GM20000 (cell line): ENCODE measurements around the gene MVB12B.

Experiments
- DNase-seq: peaks from one replicate; pipeline ENCODE4 v3.0.0; 2012; ENCODE audit warnings: low spot score
- TF ChIP-seq, protein P1 (sequence below): IDR thresholded peaks from 2 replicates; pipeline ENCODE4 v1.5.1; 2012; ENCODE audit warnings: mild to moderate bottlenecking, control low read depth; ENCODE audit errors: extremely low read depth, missing control alignments

MVB12B gene

DNA sequence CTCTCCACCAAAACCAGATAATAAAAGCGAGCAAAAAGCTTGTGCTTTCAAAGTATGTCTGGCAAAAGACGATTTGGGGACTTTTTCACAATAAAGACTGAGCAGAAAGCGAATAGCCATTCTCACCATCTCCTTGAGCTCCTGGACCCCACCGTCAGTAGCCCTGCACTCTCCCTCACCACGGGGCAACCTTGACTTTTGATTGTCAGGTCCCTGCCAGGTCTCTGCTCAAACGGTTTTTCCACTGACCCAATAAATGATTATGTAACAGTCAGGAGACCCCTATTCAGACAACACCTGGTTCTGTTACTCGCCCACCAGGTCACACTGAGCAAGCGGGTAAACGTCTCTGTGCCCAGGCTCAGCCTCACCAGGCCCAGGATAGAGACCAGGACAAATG lies 131.3 kb downstream of the MVB12B start:
- TF ChIP-seq, protein P1, sequence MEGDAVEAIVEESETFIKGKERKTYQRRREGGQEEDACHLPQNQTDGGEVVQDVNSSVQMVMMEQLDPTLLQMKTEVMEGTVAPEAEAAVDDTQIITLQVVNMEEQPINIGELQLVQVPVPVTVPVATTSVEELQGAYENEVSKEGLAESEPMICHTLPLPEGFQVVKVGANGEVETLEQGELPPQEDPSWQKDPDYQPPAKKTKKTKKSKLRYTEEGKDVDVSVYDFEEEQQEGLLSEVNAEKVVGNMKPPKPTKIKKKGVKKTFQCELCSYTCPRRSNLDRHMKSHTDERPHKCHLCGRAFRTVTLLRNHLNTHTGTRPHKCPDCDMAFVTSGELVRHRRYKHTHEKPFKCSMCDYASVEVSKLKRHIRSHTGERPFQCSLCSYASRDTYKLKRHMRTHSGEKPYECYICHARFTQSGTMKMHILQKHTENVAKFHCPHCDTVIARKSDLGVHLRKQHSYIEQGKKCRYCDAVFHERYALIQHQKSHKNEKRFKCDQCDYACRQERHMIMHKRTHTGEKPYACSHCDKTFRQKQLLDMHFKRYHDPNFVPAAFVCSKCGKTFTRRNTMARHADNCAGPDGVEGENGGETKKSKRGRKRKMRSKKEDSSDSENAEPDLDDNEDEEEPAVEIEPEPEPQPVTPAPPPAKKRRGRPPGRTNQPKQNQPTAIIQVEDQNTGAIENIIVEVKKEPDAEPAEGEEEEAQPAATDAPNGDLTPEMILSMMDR = no peak

DNA sequence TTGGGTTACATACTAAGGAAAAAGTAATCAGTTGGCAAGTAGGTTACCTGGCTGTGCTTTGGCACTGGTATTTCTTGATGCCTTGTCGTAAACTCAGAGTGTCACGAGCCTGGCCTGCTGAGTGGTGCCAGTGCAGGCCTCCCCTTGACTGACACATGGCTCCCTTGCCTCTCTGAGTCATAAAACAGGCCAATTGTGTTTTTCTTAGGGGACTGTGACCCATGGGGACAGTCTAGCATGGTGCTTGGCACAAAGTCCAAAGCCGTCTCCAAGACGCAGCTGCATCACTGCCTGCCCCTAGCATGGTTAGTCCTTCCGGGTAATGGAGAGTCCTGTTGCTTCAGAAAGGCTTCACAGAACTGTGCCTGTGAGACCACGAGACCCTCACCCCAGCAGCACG lies 132.5 kb downstream of the MVB12B start:
- no peak for DNase-seq

More for the DNA sequence above, 131.3 kb downstream of the MVB12B start:
- no peak for DNase-seq

DNA sequence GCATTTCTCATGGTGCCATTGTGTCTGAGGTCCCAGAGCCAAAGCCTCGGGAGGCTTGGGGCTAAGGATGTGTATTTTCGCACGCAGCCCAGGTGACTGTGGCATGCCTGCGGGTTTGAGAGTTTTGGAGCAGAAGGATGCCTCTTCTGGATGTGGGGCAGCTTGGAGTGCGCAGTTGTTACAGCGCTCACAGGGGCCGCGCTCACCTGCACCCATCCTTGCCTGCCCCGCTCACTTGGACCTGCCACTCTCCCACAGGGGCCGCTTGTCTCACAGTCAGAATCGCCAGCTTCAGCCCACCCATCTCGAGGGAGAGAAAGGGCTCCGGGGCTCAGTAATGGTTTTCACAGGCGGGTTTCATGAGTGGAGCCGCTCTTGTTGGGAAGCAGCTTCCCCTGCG lies 132.9 kb downstream of the MVB12B start:
- no peak for DNase-seq
- TF ChIP-seq, protein P1 = no peak

More for the DNA sequence above, 132.5 kb downstream of the MVB12B start:
- TF ChIP-seq, protein P1 = no peak

DNA sequence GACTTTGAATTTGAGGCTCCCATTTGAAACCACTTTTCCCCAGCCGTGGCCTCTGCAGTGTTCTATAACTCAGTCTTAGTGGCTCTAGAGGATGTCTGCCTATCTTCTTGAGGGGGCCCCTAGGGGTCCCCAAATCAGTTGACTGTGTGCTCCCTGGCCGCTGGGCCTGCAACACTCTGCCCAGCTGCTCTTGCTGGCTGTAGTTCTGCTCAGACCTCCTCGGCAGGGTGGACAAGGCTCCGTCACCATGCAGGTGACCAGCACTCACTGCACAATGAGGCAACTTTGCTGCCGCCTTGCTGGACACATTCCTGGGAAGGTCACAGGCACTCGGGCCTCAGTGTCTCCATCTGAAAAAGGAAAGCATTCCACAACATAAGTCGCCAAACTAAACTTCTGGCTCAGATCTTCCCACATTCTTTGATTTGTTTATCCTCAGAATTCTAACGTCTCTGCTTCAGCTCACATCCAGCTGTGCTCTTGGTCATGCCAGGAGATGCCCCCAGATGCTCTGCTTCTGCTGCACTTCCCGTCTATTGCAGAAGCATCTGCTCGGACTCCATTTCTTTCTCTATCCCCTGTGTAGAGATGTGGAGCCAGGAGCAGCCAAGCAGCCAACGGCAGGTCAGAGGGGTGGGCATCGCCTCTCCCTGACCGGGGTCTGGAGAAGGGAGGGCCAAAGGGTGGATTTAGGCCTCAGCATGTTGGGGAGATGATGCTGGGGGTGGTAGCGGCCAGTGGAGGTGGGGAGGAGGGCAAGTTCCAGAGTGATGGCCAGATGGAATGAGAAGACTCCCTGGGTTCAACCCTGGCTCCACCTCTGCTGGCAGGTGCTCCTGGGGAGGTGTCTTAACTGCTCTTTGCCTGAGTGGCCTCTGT lies 133.6 kb downstream of the MVB12B start:
- TF ChIP-seq, protein P1 = no peak
- DNase-seq = no peak

DNA sequence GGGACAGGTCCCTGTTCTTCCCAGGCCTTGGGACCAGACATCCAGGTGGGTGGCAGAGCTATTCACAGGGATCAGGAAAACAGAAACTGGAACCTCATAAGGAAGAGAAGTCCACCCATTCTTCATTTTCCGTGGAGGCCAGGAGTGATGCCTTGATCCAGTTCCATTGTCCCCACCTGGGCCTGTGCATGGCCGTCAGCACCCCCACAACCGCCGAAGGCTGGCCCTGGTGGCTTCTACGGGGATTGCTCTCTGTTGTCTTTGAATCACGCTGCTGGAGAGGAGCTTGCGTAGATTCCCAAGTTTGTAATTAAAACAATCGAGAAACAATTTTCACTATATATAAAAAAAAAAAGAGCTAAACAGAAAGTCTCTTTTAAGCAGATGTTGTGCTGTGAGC lies 134.4 kb downstream of the MVB12B start:
- DNase-seq = no peak
- TF ChIP-seq, protein P1 = no peak

DNA sequence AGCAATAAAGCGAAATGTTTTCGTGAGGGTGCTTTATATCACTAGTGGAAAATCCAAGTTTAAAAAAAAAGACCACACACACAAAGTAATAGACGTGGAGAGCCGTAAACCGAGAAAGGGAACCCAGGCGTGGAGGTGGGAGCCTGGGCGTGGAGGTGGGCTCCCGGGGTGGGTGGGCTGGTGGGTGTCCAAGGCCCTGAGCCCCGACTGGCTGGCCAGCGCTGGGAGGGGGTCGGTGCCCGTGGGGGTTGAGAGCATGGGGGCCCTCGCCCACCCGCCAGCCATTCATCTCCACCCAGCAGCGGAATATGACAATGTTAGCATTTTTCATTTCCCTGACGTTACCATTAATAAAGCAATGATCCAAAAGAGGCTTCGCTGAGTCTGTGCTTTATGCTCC lies 135.0 kb downstream of the MVB12B start:
- no peak for DNase-seq
- TF ChIP-seq, protein P1 = no peak

DNA sequence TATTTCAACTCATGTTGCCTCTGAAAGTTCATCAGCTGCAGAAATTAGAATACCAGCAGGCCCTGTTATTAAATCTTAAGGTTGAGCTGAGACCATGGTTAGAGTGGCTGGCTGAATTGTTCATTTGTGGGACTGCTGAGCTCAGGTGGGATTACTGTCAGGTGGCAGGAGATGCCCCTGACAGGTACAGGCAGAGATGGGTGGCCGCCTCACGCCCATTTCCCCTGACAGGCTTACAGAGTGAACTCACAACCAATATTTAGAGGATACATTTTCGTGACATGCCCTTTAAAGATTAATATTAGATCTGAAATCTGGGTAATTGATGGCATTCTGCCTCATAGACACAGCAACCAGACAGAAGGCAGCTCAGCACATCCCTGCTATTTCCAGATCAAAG lies 136.0 kb downstream of the MVB12B start:
- TF ChIP-seq, protein P1 = no peak
- no peak for DNase-seq
